SK-N-SH (cell line): ENCODE data around the gene ZFYVE9. TPM values are rescaled to one million over a fixed set of nuclear protein-coding genes. Genes with fewer than 3 reads are reported as not detected.

ENCODE experiments used
- CTCF ChIA-PET: fragments of 300-600, 350-600 bp; formaldehyde crosslinking; extraction: SDS; loops from one replicate; lab custom pipeline; 2021; lab: Yijun Ruan, JAX
- POLR2A ChIA-PET: fragments of 350-600 bp; sonication (Branson Sonifier 250); formaldehyde crosslinking; extraction: SDS; loops from one replicate; lab custom pipeline; 2020; ENCODE audit warnings: antibody characterized with exemption, inconsistent platforms; lab: Yijun Ruan, JAX
- DNase-seq: peaks from one replicate; pipeline ENCODE4 v3.0.0; 2012
- H2AFZ ChIP-seq: fragments of 200-600 bp; sonication (generic); 2 replicates; pipeline ENCODE4 v1.8.1; 2016; ENCODE audit warnings: antibody characterized with exemption, mild to moderate bottlenecking, low read depth
- H3F3A ChIP-seq: fragments of 200-600 bp; sonication (generic); replicated peaks from 2 replicates; pipeline ENCODE3; 2016; ENCODE audit warnings: antibody characterized with exemption, mild to moderate bottlenecking; ENCODE audit not compliant: insufficient read depth
- H3K27ac ChIP-seq, 2 experiments: fragments of 200-500 bp in 1 of 2; fragments of 200-600 bp in 1 of 2; sonication (Bioruptor generic) in 1 of 2; sonication (generic), shearing (Covaris generic) in 1 of 2; 2 replicates each; pipeline versions ENCODE4 v1.5.1 to v1.6.1; 2014 to 2016; ENCODE audit warnings: low read depth in 2 of 2, inconsistent platforms in 1 of 2, low read length in 1 of 2, mild to moderate bottlenecking in 1 of 2, mixed read lengths in 1 of 2
- H3K27me3 ChIP-seq: fragments of 200-600 bp; sonication (generic), shearing (Covaris generic); 2 replicates; pipeline ENCODE4 v1.6.1; 2016; ENCODE audit warnings: mixed run types; ENCODE audit not compliant: insufficient read depth
- H3K36me3 ChIP-seq, 2 experiments: fragments of 200-500 bp in 1 of 2; fragments of 200-600 bp in 1 of 2; sonication (Bioruptor generic) in 1 of 2; sonication (generic) in 1 of 2; replicated peaks in 1 of 2; 2 replicates each; pipeline versions ENCODE3 to v1.5.1; 2014 to 2016; ENCODE audit warnings: low read length in 1 of 2, mild to moderate bottlenecking in 1 of 2; ENCODE audit not compliant: insufficient read depth in 2 of 2, control insufficient read depth in 1 of 2
- H3K4me1 ChIP-seq, 2 experiments: fragments of 200-500 bp in 1 of 2; fragments of 200-600 bp in 1 of 2; sonication (Bioruptor generic) in 1 of 2; sonication (generic), shearing (Covaris generic) in 1 of 2; 2 replicates each; pipeline versions ENCODE4 v1.5.1 to v1.6.1; 2014 to 2016; ENCODE audit warnings: low read depth in 1 of 2, low read length in 1 of 2, mixed run types in 1 of 2; ENCODE audit not compliant: insufficient read depth in 2 of 2, control insufficient read depth in 1 of 2
- H3K4me2 ChIP-seq: fragments of 200-600 bp; sonication (generic), shearing (Covaris generic); 2 replicates; pipeline ENCODE4 v1.6.1; 2017; ENCODE audit warnings: mixed run types
- H3K4me3 ChIP-seq, 2 experiments: fragments of 200-500 bp in 1 of 2; fragments of 200-600 bp in 1 of 2; sonication (Bioruptor generic) in 1 of 2; sonication (generic), shearing (Covaris generic) in 1 of 2; 2 replicates each; pipeline versions ENCODE4 v1.5.1 to v1.8.1; 2014 to 2016; ENCODE audit warnings: low read depth in 2 of 2, inconsistent platforms in 1 of 2, low read length in 1 of 2, mild to moderate bottlenecking in 1 of 2, mixed read lengths in 1 of 2, moderate library complexity in 1 of 2
- H3K79me2 ChIP-seq: fragments of 200-600 bp; sonication (generic); 2 replicates; pipeline ENCODE4 v1.8.1; 2017; ENCODE audit warnings: mild to moderate bottlenecking; ENCODE audit not compliant: insufficient read depth
- H3K9ac ChIP-seq: fragments of 200-600 bp; sonication (generic); 2 replicates; pipeline ENCODE4 v1.6.1; 2017; ENCODE audit warnings: mixed run types
- H3K9me2 ChIP-seq: fragments of 200-600 bp; sonication (generic); 2 replicates; pipeline ENCODE4 v1.6.1; 2017; ENCODE audit warnings: mixed run types
- H3K9me3 ChIP-seq: fragments of 200-600 bp; sonication (generic); 2 replicates; pipeline ENCODE4 v1.6.1; 2017; ENCODE audit warnings: mixed run types, mild to moderate bottlenecking, moderate library complexity
- H4K20me1 ChIP-seq: fragments of 200-600 bp; sonication (generic); 2 replicates; pipeline ENCODE4 v1.6.1; 2017; ENCODE audit warnings: mild to moderate bottlenecking, mixed run types; ENCODE audit not compliant: insufficient read depth
- EP300 ChIP-seq, 2 experiments: IDR thresholded peaks; 2 replicates each; pipeline versions ENCODE4 v1.4.0 to v1.6.1; 2012; ENCODE audit warnings: borderline replicate concordance in 1 of 2, low read depth in 1 of 2, low read length in 1 of 2
- FOSL2 ChIP-seq: IDR thresholded peaks from 2 replicates; pipeline ENCODE4 v1.4.0; 2012; ENCODE audit warnings: low read depth, mild to moderate bottlenecking, moderate library complexity, borderline replicate concordance
- JUND ChIP-seq: IDR thresholded peaks from 2 replicates; pipeline ENCODE4 v1.4.0; 2012
- MXI1 ChIP-seq: IDR thresholded peaks from 2 replicates; pipeline ENCODE4 v1.6.1; 2012; ENCODE audit warnings: mild to moderate bottlenecking, low read depth, low read length, improper control_type of control experiment
- RFX5 ChIP-seq: IDR thresholded peaks from 2 replicates; pipeline ENCODE4 v1.6.1; 2012; ENCODE audit warnings: mild to moderate bottlenecking, improper control_type of control experiment, low read length
- SMC3 ChIP-seq: IDR thresholded peaks from 2 replicates; pipeline ENCODE4 v1.6.1; 2012; ENCODE audit warnings: low read depth, low read length, improper control_type of control experiment
- WGBS: methylation state at CpG from one replicate; pipeline ENCODE4 v1.1.6; 2017; ENCODE audit warnings: low lambda C conversion rate; 5-methylcytosine and 5-hydroxymethylcytosine counted together
- polyA plus RNA-seq, 3 experiments: library from polyadenylated mRNA; depleted of rRNA; stranded (reverse); fragments of >200 nt; gene quantifications; 2 replicates each; pipeline ENCODE4 v1.2.3, GENCODE V29; 2012
- TF ChIP-seq, protein P1 (sequence below): IDR thresholded peaks from 2 replicates; pipeline ENCODE4 v1.6.1; 2012; ENCODE audit warnings: mild to moderate bottlenecking, low read depth, low read length, moderate library complexity
- TF ChIP-seq, protein P2 (sequence below): IDR thresholded peaks from 2 replicates; pipeline ENCODE4 v1.4.0; 2012; ENCODE audit warnings: low read depth, borderline replicate concordance

The ZFYVE9 gene
- polyA plus RNA-seq, 1 of the 3 experiments (the other 2 are of a cell fraction) = 4.1 TPM

DNA sequence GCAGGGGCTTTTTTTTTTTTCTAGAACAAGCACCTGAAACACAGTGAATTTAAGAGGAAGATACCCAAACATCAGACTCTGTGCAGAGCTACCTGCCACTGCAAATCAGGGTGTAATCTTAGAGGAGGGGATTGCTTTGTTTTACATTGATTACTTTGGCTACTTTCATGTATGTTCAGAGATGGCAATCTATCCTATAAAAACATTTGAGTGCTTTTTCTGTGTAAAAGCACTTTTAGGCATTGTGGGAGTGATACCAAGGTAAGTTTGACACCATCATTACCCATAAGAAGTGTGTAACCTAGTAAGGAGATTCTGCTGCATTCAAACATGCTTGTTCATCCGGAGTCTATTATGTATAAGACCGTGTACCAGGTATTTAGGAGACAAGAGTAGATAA lies 50.1 kb downstream of the ZFYVE9 start:
- H2AFZ ChIP-seq = no peak overlapping the region
- CTCF ChIA-PET = no interaction called here
- H3F3A ChIP-seq = peaks cover 3% of the 10 kb centered on the region
- H3K9ac ChIP-seq = no peak overlapping the region
- H3K27me3 ChIP-seq = no peaks in the 10 kb centered on the region
- no peaks in the 10 kb centered on the region for H4K20me1 ChIP-seq
- POLR2A ChIA-PET = no interaction called here
- no peak overlapping the region for H3K27ac ChIP-seq
- no peaks in the 10 kb centered on the region for H3K9me3 ChIP-seq
- DNase-seq = no peak
- 92% methylated on average over 2 of the region's 2 CpGs for WGBS
- no peak overlapping the region for H3K4me3 ChIP-seq
- TF ChIP-seq, protein P1, sequence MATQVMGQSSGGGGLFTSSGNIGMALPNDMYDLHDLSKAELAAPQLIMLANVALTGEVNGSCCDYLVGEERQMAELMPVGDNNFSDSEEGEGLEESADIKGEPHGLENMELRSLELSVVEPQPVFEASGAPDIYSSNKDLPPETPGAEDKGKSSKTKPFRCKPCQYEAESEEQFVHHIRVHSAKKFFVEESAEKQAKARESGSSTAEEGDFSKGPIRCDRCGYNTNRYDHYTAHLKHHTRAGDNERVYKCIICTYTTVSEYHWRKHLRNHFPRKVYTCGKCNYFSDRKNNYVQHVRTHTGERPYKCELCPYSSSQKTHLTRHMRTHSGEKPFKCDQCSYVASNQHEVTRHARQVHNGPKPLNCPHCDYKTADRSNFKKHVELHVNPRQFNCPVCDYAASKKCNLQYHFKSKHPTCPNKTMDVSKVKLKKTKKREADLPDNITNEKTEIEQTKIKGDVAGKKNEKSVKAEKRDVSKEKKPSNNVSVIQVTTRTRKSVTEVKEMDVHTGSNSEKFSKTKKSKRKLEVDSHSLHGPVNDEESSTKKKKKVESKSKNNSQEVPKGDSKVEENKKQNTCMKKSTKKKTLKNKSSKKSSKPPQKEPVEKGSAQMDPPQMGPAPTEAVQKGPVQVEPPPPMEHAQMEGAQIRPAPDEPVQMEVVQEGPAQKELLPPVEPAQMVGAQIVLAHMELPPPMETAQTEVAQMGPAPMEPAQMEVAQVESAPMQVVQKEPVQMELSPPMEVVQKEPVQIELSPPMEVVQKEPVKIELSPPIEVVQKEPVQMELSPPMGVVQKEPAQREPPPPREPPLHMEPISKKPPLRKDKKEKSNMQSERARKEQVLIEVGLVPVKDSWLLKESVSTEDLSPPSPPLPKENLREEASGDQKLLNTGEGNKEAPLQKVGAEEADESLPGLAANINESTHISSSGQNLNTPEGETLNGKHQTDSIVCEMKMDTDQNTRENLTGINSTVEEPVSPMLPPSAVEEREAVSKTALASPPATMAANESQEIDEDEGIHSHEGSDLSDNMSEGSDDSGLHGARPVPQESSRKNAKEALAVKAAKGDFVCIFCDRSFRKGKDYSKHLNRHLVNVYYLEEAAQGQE = no peak
- TF ChIP-seq JUND (no peak), EP300 (IDR thresholded peaks at IDR 0.05; ENCODE audit: borderline replicate concordance in 1 of 2, low read depth in 1 of 2, low read length in 1 of 2) (no peak)
- TF ChIP-seq, protein P2, sequence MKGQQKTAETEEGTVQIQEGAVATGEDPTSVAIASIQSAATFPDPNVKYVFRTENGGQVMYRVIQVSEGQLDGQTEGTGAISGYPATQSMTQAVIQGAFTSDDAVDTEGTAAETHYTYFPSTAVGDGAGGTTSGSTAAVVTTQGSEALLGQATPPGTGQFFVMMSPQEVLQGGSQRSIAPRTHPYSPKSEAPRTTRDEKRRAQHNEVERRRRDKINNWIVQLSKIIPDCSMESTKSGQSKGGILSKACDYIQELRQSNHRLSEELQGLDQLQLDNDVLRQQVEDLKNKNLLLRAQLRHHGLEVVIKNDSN = no peak
- peaks cover 0 to 11% of the 10 kb centered on the region in 2 experiments; a peak in 1 of 4 replicates for H3K4me1 ChIP-seq
- H3K4me2 ChIP-seq = peak overlapping the region; percentile 1; the same call in 1 of the 2 replicates
- no peaks in the 10 kb centered on the region for H3K9me2 ChIP-seq
- peaks cover 3% of the 10 kb centered on the region; the same call in 1 of the 2 replicates for H3K79me2 ChIP-seq
- H3K36me3 ChIP-seq = no peaks in the 10 kb centered on the region

DNA sequence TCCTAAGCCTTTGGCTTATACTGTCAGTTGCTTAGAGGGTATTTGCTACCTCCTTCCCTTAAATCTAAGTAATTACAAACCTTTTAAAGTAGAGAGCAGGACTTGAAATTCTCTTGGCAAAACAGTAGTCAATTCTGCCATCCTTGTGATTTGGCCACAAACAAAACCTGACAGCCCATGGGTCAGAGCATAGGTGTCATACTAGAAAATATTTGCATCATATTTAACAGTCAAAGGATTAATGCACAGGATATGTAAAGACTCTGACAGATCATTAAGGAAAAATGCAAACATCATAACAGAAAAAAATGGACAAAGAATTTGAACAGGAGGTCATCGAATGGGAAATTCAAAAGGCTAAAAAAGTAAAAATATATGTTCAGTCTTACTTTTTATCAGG lies 50.5 kb downstream of the ZFYVE9 start:
- peaks cover 0 to 11% of the 10 kb centered on the region in 2 experiments; a peak in 1 of 4 replicates for H3K4me1 ChIP-seq
- no peaks in the 10 kb centered on the region for H4K20me1 ChIP-seq
- no peaks in the 10 kb centered on the region for H3K27me3 ChIP-seq
- no peak overlapping the region for H3K27ac ChIP-seq
- POLR2A ChIA-PET = no interaction called here
- TF ChIP-seq RFX5 (no peak), SMC3 (no peak), FOSL2 (peak; percentile 27; the same call in 1 of the 2 replicates), MXI1 (no peak), JUND (peak; percentile 21; the same call in 1 of the 2 replicates)
- TF ChIP-seq, all 33 proteins: peak for 2
- Histone ChIP-seq H3K9me3 (no peaks in the 10 kb centered on the region), H3F3A (peaks cover 3% of the 10 kb centered on the region), H3K4me3 (no peak overlapping the region), H3K79me2 (peaks cover 3% of the 10 kb centered on the region; the same call in 1 of the 2 replicates), H3K9ac (no peak overlapping the region), H3K4me2 (peak overlapping the region; percentile 1; the same call in 1 of the 2 replicates), H2AFZ (no peak overlapping the region), H3K9me2 (no peaks in the 10 kb centered on the region), H3K36me3 (no peaks in the 10 kb centered on the region)
- 73% methylated on average over 1 of the region's 1 CpG for WGBS
- DNase-seq = no peak
- CTCF ChIA-PET = no interaction called here
